Rectal smooth muscle tissue (tissue), 1 donor: ENCODE measurements around the gene RHOB.
A peak's percentile ranks its signal among the peaks of the same experiment; 100 is the strongest.

Source experiments
- H3K27ac ChIP-seq: one replicate; pipeline ENCODE4 v1.7.0; 2013; ENCODE audit warnings: low read depth, low read length, inconsistent platforms
- H3K27me3 ChIP-seq: one replicate; pipeline ENCODE4 v1.7.0; 2013; ENCODE audit warnings: low read length; ENCODE audit not compliant: control insufficient read depth, insufficient read depth
- H3K36me3 ChIP-seq: one replicate; pipeline ENCODE4 v1.7.0; 2013; ENCODE audit warnings: low read length; ENCODE audit not compliant: control insufficient read depth, insufficient read depth
- H3K4me1 ChIP-seq: one replicate; pipeline ENCODE4 v1.7.0; 2013; ENCODE audit warnings: low read length; ENCODE audit not compliant: control insufficient read depth, insufficient read depth
- H3K4me3 ChIP-seq: one replicate; pipeline ENCODE4 v1.7.0; 2013; ENCODE audit warnings: low read length
- H3K9ac ChIP-seq: one replicate; pipeline ENCODE4 v1.7.0; 2013; ENCODE audit warnings: low read length

RHOB gene

DNA sequence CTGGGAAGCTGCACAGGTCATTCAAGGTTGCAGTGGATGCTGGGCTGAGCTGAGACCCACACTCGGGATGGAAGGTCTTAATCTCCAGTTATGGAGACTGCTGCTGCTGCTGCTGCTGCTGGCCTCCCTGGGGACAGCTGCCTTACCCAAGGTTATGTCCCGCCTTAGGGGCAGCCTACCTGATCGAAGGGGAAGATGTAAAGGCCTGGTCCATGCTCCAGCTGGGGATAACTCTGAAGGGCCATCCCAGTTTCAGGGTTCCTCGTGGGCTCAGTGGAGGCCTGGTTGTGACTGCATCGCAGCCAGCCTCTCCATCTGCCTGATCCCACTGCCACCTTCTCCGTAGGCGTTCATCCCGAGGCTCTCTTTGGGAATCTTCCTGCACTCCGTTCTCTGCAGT, 33.0 kb downstream of the RHOB start:
- Histone ChIP-seq H3K27ac (no peak overlapping the region), H3K4me3 (no peak overlapping the region), H3K36me3 (no peaks in the 10 kb centered on the region), H3K4me1 (no peaks in the 10 kb centered on the region), H3K9ac (no peak overlapping the region), H3K27me3 (no peaks in the 10 kb centered on the region)

DNA sequence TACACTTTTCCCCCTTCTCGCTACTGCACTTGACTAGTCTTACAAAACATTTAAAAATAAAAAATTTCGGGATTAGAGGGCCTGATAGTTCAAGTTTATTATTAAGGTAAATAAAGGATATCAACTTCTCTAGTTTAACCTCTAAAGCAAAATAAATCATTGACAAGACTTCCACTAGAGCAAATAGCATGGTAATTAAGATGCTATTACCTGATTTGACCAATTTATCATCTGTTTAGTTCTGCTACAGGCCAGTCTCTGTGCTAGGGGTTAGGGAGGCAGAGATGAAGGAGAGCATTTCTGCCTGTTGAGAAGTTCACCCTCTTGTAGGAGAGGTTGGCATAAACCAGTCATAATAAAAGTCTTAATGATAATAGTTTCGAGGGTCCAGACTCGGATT, 34.0 kb downstream of the RHOB start:
- H3K36me3 ChIP-seq, result no peaks in the 10 kb centered on the region
- no peak overlapping the region for H3K27ac ChIP-seq
- no peaks in the 10 kb centered on the region for H3K27me3 ChIP-seq
- H3K4me1 ChIP-seq, result no peaks in the 10 kb centered on the region
- no peak overlapping the region for H3K9ac ChIP-seq
- H3K4me3 ChIP-seq, result no peak overlapping the region

DNA sequence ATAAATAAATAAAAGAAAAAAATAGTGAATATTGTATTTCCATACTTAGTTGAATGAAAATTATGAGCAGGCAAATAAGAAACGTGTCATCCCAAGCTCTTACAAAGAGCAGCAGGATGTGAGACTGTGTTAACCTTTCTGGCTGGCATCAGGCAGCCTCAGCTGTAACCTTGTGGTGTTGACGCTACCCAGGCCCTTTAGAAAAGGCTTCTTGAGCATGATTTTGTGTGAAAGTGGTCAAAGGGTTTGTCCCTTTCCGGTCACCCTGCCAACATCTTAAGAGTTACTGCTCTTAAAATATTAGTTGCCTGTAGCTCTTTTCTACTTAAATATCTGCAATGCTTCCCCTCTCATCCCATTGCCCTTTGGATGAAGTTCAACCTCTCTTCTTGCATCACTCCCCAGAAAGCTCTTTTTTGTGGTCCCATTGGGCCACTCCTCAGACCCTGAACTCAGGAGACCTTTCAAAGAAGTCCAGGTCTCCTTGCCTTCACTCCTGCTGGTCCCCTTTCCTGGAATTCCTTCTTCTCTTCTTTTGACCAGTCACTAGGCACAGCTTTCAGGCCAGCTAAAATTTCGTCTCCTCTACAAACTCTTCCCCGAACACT, 35.0 kb downstream of the RHOB start:
- Histone ChIP-seq H3K9ac (no peak overlapping the region), H3K36me3 (no peaks in the 10 kb centered on the region), H3K27me3 (no peaks in the 10 kb centered on the region), H3K27ac (peak overlapping the region; percentile 3), H3K4me1 (no peaks in the 10 kb centered on the region), H3K4me3 (no peak overlapping the region)

- H3K27ac ChIP-seq, result no peak overlapping the region
- H3K4me1 ChIP-seq, result no peaks in the 10 kb centered on the region
- no peaks in the 10 kb centered on the region for H3K27me3 ChIP-seq
- H3K36me3 ChIP-seq, result no peaks in the 10 kb centered on the region
- H3K9ac ChIP-seq, result no peak overlapping the region
- H3K4me3 ChIP-seq, result no peak overlapping the region
These were observed 35.9 kb downstream of the RHOB start for GRCh38 chr2:20482725-20483124.

DNA sequence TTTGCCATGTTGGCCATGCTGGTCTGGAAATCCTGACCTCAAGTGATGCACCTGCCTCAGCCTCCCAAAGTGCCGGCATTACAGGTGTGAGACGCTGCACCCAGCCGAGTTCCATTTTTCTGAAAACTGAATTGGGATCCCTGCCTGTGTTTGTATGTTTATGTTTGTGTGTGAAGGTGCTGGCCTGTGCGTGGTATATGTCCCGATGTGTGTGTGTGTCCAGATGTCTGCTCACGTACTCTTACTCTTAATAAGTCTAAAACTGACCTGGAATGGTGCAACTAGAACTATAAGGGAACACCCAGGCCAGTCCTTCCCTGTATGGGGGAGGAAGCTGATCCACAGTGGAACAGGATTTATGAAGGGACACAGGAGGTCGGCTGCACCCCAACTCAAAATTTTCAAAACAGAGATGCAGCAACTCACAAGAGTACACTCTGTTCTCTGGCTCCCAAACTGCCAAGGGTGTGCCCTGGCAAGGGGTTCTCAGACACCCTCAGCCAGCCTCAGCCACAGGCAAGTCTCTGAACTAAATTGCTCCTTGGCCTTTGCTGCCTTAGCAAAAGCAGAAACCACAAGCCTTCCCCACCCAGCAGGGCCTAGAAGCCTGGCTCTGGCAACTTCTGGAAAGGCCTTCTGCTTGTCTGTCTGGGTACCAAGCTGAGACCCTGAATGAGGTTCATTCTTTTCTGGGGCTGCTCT, 36.5 kb downstream of the RHOB start:
- Histone ChIP-seq H3K27me3 (no peaks in the 10 kb centered on the region), H3K27ac (no peak overlapping the region), H3K36me3 (no peaks in the 10 kb centered on the region), H3K4me3 (no peak overlapping the region), H3K9ac (no peak overlapping the region), H3K4me1 (no peaks in the 10 kb centered on the region)

DNA sequence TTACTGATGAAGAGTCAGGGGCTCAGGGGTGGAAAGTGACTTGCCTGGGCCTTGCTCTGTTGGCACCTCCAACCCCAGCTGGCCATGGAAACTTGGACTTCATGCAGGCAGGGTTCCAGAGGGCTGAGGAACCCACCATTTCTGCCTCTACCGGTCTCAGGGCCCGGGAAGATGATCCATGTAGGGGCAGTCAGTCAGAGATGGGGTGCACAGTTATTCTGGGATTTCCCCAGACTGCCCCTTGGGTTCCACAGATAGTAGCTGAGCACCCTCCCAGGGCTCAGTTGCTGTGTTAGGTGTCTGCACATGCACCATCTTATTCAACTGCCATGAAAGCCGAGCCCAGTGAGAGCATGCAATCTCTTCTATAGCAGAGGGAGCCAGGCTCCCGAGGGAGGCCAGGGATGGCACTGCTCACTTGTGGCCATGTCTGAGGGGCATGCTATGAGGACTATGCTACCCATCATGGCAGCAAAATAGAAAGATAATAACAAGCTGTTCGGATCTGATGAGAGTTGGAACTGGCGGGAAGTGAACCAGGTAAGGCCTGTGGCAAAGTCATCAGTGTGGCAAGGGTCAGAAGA, 37.3 kb downstream of the RHOB start:
- Histone ChIP-seq H3K9ac (no peak overlapping the region), H3K4me3 (no peak overlapping the region), H3K27ac (no peak overlapping the region), H3K27me3 (no peaks in the 10 kb centered on the region), H3K4me1 (no peaks in the 10 kb centered on the region), H3K36me3 (no peaks in the 10 kb centered on the region)

DNA sequence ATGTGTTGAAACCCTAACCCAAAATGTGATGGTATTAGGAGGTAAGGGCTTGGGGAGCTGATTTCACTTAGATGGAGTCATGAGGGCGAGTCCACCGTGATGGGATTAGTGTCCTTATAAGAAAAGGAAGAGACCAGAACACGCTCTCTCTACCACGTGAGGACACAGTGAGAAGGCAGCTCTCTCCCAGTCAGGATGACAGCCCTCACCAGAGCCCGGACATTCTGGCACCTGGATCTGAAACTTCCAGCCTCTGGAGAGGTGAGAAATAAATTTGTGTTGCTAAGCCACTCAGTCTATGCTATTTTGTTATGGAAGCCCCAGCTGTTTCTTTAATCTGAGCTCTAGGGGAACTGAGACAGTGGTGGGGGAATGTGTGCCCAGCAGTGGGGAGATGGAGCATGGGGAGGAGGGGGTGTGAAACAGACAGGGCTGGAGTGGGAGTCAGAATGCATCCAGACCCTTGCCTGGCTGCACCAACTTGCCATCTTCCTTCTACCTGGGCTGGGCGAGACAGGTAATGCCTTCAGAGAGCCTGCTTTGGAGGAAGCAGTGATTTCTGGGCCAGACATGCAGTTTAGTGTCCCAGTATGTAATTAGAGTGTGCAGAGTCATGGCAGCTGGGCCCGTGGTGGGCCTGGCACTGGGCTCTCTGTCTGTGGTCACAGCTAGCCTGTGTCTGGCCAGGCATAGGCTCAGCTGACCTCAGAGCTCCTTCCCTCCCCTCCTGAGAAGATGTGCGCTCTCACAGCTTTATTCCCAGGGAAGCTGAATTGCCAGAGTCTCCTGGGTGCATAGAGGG, 38.1 kb downstream of the RHOB start:
- no peak overlapping the region for H3K27ac ChIP-seq
- H3K9ac ChIP-seq, result no peak overlapping the region
- H3K27me3 ChIP-seq, result no peaks in the 10 kb centered on the region
- no peaks in the 10 kb centered on the region for H3K4me1 ChIP-seq
- no peak overlapping the region for H3K4me3 ChIP-seq
- no peaks in the 10 kb centered on the region for H3K36me3 ChIP-seq

- H3K27ac ChIP-seq, result no peak overlapping the region
- H3K27me3 ChIP-seq, result no peaks in the 10 kb centered on the region
- no peak overlapping the region for H3K4me3 ChIP-seq
These were observed 38.9 kb downstream of the RHOB start for GRCh38 chr2:20485612-20486388.

GRCh38 chr2:20486571-20486970, 39.7 kb downstream of the RHOB start:
- Histone ChIP-seq H3K27me3 (no peaks in the 10 kb centered on the region), H3K36me3 (no peaks in the 10 kb centered on the region), H3K27ac (no peak overlapping the region), H3K4me1 (peaks cover 12% of the 10 kb centered on the region), H3K4me3 (no peak overlapping the region), H3K9ac (no peak overlapping the region)

More at GRCh38 chr2:20485612-20486388, 38.9 kb downstream of the RHOB start:
- Histone ChIP-seq H3K4me1 (peaks cover 5% of the 10 kb centered on the region), H3K36me3 (no peaks in the 10 kb centered on the region), H3K9ac (no peak overlapping the region)

DNA sequence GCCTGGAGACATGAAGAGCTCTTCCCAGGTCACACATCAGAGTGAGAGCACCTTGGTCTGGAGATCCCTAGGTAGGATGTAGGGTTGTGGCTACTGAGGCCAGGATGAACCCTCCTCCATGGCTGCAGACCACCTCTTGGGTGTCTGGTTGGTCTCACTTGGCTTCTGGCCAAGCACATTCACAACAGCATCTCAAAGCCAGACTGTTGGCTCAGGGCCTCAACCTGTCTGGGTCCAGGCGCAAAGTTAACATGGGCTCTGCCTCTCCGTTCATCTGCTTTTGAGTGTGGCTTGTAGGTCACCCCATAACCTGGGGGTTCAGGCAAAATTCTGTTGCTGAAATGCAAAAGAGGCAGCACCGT, 40.1 kb downstream of the RHOB start:
- no peaks in the 10 kb centered on the region for H3K27me3 ChIP-seq
- no peaks in the 10 kb centered on the region for H3K36me3 ChIP-seq
- H3K4me3 ChIP-seq, result no peak overlapping the region
- no peak overlapping the region for H3K27ac ChIP-seq
- peaks cover 17% of the 10 kb centered on the region for H3K4me1 ChIP-seq
- H3K9ac ChIP-seq, result no peak overlapping the region

DNA sequence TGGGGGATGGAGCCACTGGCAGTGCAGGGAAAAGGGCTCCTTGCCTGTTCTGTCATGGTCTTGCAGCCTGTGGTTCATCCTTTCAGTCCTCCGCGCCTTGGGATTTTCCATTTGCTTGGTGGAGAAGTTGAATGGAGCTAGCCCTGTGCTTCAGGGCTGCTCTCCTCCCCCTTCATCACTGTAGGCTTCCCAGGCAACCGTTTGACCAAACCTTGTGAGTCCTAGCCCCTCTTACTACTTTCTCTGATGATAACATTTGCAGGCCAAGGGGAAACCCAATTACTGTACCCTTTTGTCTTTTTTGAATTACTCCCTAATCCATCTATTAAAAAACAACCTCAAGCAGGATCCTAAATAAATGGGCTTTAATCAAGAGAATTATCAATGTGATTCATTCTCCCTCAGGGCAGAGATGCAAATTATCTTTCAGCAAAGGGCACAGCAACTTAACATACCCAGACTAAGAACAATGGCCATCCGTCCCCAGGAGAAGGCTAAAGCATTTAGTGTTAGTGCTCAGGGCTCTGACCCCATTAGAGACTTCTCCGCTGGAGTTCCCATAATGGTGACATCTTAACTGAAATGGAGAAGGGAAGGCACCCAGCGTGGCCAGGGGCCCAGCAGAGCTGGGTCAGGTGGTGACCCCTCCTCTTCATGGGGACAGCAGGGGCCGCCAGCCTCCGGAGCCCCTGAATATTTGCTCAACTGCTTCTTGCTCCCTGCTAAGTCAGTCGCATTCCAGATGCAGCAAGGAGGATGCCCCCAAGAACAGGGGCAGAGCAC, 40.7 kb downstream of the RHOB start:
- Histone ChIP-seq H3K4me1 (peaks cover 17% of the 10 kb centered on the region), H3K36me3 (no peaks in the 10 kb centered on the region), H3K27me3 (no peaks in the 10 kb centered on the region), H3K9ac (no peak overlapping the region), H3K27ac (no peak overlapping the region), H3K4me3 (no peak overlapping the region)
